T-helper 1 cell treated with Interleukin-12 subunit alpha and Interleukin-12 subunit beta and Interleukin-4 antibody, amounts not matched to agents 30 ng/mL and 1 ng/mL, for 36 hours (primary cell): ENCODE measurements around the gene HMCN2. TPM values are rescaled to one million over a fixed set of nuclear protein-coding genes. Genes with fewer than 3 reads are reported as not detected.
"Not testable (repeated sequence)": the region's sequence is repeated elsewhere in the genome, so short reads cannot be mapped to it uniquely, and the experiment has no call there.

ENCODE experiments used
- intact Hi-C: fragments of 100-400 bp; cut with micrococcal nuclease; formaldehyde crosslinking; loops from one replicate; pipeline ENCODE4 v1.15.1; 2024
- total RNA-seq: library from RNA; stranded (reverse); gene quantifications from 2 replicates; pipeline ENCODE4 v1.2.3, GENCODE V29; 2022

Gene HMCN2
- total RNA-seq, 1 donor from 2014 or later: not detected

DNA sequence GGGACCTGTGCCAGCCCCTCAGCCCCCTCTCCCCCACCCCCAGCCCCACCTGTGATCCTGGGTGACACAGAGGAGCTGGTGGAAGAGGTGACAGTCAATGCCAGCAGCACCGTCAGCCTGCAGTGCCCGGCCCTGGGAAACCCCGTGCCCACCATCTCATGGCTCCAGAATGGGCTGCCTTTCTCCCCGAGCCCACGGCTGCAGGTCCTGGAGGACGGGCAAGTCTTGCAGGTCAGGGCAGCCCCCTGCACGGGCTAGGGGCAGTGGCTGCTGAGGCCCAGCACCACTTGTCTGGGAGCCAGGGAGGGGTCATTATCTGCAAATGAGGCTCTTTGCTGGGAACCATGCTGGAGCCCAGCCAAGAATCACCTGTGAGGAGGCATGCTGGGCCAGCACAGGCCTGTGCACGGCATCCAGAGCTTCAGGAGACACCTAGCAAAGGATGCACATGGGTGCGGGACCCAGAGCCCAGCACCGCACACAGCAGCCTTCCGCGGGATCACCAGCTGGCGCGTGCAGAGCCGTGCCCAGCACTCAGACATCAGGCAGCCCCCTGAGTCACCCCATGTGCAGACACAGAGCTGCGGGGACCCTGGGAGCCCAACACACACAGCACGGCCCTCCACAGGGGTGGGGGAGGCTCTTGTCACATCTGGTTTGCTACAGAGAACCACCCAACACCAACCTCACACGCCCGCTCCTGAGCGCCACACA lies 117.2 kb downstream of the HMCN2 start:
- intact Hi-C loops: no loop called here

DNA sequence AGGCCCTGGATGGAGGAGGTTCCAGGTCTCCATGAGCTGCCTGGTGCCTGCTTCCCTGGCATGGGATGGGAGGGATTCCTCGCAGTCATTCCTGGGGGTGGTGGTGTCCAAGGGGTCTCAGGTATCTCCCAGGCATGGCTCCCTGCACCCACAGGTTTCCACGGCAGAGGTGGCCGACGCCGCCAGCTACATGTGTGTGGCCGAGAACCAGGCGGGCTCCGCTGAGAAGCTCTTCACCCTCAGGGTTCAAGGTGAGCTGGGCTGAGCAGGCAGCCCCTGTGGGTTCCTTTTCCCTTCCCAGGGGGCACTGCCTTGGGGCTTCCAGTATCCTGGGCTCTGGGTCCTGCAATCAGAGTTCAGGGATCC lies 117.8 kb downstream of the HMCN2 start:
- intact Hi-C loops: no loop called here

DNA sequence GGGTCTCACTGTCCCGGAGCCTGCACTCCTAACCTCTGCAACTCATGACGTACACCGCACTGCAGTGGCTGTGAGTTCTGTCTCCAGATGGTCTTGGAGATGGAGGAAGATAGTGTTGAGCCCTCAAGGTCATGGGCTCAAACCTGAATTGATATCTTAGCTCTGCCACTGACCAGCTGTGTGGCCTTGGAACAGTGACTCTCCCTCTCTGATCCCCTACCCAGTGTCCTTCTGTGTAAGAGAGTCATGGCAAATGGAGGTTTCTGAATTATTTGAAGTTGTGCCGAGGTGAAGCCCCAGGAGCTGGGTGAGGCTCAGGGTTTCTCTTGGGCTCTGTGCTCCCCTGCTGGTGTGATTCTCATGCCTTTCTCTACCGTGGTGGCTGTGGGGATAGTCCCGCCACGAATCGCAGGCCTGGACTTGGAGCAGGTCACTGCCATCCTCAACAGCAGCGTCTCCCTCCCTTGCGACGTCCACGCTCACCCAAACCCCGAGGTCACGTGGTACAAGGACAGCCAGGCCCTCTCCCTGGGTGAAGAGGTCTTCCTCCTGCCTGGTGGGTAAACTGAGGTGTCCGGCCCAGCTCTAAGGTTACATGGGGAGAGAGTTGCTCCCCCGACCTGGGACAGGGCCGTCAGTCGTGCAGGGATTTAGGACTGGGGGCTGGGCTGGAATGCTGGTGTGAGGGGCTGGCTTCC lies 118.6 kb downstream of the HMCN2 start:
- intact Hi-C loops: no loop called here

DNA sequence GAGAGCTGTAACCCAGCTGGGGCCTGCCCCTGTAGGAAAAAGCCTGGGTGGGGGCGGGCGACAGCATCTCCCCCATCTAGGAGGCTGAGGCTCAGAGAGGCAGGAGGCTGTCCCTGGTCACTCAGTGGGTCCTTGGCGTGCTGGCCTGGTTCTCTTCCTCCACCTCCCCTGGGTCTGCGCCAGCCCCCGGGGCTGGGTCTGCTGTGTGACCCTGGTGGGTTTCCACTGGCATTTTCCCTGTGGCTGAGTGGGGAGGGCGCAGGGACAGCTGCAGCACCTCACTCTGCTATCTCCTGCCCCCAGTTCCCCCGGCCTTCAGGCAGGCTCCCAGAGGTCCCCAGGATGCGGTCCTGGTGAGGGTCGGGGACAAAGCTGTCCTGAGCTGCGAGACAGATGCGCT lies 119.7 kb downstream of the HMCN2 start:
- intact Hi-C loops: no loop called here

DNA sequence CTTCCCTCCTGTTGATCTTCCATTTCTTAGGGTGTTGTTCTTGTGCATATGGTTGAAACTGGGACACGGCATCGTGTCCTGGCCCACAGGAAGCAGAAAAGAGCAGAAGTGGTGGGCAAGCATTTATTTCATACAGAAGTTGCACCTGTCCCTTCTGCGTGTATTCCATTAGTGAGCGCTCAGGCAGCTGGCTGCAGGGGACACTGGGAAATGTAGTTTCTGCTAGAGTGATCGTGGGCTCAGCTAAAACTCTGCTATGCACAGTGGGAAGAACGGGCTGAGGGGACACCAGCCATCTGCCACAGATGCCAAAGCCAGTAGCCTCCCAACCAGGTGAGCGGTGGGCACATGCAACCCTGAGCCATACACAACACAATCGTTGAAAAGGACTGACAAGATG lies 121.8 kb downstream of the HMCN2 start:
- intact Hi-C loops: no loop called here

DNA sequence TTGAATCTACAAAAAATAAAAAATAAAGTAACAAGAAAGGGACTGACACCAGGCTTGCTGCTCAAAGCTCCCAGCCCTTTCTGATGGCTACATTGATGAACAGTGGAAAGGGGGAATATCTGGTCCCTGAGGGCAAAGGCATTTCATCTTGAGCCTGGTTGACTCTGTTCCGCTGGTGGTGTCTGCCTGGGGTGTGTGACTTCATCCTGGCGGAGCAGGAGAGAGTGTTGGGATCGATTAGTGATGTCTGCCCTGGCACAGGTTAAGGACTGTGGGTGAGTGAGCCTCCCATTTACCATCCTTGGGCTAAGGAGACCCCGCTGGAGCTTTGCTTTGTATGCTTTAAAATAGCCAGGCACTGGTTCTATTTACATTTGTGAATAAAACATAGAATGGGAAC lies 122.3 kb downstream of the HMCN2 start:
- intact Hi-C loops: no loop called here

DNA sequence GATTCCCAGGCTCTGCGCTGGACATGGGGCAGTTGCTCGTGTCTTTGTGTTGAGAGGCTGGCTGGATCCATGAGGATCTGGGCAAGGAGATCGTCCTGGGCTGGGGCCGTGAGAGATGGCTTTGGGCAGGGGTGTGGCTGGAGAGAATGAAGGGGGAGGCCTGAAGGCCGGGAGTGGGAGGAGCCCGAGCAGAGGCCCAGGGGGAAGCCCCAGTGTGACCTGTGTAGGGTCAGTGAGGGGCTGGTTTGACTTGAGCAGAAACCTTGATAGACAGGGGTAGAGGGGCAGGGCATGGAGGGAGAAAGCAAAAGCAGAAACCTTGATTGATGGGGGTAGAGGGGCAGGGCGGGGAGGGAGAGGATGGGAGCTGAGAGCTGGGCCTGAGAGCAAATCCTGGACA lies 124.8 kb downstream of the HMCN2 start:
- intact Hi-C loops: no loop called here

DNA sequence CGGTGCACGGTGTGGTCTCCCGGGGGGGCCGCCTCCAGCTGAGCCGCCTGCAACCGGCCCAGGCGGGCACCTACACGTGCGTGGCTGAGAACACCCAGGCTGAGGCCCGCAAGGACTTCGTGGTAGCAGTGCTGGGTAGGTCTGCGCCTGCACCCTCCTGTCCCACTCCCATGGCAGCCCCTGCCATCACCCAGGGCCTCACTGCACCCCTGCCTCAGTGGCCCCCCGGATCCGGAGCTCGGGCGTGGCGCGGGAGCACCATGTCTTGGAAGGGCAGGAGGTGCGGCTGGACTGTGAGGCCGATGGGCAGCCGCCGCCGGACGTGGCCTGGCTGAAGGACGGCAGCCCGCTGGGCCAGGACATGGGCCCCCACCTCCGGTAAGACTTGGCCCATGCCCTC lies 125.4 kb downstream of the HMCN2 start:
- intact Hi-C loops: no loop called here

DNA sequence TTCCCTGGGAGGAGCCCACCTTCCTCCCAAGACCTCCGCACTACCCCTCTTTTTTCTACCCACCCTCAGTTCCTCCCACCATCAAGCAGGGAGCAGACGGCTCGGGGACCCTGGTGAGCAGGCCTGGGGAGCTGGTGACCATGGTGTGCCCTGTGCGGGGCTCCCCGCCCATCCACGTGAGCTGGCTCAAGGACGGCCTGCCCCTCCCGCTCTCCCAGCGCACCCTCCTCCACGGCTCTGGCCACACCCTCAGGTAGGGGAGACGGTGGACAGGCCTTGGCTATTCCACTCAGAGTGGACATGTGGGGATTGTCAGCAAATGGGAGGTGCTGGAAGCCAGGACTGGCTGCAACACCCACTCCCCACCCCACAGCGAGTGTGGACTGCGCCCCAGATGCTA lies 126.3 kb downstream of the HMCN2 start:
- intact Hi-C loops: no loop called here

DNA sequence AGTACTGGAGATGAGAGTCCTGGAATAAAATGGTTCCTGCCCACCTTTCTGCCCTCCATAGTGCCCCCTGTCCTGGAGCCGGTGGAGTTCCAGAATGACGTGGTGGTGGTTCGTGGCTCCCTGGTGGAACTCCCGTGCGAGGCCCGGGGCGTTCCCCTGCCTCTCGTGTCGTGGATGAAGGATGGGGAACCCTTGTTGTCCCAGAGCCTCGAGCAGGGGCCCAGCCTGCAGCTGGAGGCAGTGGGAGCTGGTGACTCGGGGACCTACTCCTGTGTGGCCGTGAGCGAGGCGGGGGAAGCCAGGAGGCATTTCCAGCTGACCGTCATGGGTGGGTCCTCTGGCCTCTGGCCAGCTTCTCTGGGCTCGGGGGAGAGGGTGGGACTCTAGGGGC lies 128.1 kb downstream of the HMCN2 start:
- intact Hi-C loops: no loop called here

DNA sequence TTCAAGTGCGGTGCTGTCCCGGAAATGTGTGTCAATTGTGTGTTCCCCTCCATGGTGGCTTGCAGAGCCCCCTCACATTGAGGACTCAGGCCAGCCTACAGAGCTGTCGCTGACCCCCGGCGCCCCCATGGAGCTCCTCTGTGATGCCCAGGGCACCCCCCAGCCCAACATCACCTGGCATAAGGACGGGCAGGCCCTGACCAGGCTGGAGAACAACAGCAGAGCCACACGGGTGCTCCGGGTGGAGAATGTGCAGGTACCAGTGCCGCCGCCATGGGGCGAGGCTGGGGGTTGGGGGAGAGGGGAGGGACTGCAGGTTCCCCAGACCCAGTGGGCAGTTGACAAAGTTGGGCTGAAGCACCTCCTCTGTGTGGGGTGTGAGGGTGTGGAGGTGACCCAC lies 128.8 kb downstream of the HMCN2 start:
- intact Hi-C loops: no loop called here

DNA sequence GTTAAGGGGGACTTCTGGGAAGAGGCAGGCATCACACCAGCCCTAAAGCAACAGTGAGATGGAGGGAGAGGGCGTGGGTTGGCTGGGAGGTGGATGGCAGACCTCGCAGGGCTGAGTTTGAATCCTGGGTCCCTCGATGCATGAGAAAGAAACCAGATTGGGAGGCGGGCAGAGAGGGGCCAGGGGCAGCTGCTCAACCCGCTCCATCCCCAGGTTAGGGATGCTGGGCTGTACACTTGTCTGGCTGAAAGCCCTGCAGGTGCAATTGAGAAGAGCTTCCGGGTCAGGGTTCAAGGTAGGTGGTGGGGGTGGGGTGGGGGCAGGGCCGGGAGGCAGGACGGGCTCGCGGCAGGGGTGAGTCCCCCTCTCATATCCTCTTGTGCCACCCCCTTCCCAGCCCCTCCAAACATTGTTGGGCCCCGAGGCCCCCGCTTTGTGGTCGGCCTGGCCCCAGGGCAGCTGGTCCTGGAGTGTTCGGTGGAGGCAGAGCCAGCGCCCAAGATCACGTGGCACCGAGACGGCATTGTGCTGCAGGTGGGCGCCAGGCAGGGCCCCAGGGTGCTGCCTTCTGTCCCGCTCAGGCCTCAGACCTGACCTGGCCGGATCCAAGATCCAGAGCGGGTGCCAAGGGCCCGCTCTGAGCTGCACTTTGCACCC lies 129.4 kb downstream of the HMCN2 start:
- intact Hi-C loops: no loop called here

DNA sequence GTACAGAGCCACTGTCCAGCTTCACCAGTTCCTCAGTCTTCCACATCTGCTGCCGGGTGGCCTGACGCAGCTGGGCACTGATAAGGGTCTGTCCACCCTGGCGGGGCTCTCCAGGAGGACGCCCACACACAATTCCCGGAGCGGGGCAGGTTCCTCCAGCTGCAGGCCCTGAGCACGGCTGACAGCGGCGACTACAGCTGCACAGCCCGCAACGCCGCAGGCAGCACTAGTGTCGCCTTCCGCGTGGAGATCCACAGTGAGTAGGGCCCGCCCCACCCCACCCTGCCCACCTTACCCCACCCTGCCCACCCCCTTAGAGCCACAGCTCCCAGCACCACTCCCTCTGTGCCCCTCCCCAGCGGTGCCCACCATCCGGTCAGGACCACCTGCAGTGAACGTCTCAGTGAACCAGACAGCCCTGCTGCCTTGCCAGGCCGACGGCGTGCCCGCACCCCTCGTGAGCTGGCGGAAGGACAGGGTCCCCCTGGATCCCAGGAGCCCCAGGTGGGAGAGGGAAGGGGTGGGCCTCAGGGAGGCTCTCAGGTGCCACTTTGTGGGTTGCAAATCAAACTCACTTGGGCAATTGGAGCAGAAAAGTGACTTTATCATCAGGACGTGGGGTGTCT lies 130.4 kb downstream of the HMCN2 start:
- intact Hi-C loops: no loop called here

DNA sequence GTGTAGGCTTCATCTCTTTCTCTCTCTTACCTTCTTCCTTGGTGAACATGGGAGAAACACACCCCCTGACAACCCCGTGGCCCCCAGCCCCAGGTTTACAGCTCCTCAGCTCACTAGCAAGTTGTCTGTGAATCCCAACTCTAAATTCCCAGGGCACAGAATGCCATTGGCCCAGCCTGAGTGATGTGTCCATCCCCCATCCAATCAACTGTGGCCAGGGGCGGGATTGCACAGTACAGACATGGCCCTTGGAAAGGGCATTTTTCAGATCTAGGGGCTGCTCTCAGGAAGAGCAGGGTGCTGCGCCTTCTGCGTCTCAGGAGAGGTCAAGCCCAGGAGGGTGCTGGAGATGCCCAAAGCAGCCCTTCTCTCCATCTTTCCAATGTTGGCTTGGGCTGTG lies 131.0 kb downstream of the HMCN2 start:
- intact Hi-C loops: no loop called here

DNA sequence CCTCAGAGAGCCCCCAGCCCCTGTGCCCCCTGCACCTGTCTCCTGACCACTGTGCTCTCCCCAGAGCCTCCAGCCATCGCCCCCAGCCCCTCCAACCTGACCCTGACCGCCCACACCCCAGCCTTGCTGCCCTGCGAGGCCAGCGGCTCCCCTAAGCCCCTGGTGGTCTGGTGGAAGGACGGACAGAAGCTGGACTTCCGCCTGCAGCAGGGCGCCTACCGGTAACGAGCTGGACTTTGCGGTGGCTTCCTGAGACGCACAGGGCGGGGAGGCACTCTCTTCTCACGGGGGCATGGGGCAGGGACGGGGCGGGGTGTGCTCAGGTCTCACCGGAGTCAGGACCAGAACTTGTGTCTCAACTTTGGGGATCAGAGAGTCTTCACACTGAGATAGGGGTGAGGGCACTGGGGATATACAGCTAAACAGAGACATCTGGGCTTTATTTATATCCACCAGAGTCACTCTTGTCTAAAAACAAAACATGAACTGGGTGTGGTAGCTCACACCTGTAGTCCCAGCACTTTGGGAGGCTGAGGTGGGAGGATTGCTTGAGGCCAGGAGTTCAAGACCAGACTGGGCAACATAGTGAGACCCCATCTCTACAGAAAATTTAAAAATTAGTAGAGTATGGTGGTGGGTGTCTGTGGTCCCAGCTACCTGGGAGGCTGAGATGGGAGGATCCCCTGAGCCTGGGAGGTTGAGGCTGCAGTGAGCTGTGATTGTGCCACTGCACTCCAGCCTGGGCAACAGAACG lies 133.1 kb downstream of the HMCN2 start:
- intact Hi-C loops: no loop called here

DNA sequence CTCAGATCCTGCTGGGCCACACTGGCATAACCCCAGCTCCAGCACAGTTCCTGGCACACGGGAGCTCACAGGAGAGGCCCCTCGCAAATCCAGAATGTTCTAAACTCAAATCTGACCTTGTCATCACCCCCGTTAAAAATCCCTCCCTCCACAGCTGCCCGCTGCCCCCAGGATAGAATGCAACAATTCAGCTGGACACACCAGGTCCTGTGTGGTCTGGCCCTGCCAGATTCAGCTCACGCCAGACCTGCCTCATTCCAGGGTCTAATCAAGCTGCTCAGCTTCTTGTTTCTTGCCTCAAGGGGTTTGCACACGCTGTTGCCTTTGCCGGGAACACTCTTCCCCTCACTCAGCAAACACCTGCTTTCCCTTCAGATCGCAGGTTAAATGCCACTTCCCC lies 134.2 kb downstream of the HMCN2 start:
- intact Hi-C loops: no loop called here

DNA sequence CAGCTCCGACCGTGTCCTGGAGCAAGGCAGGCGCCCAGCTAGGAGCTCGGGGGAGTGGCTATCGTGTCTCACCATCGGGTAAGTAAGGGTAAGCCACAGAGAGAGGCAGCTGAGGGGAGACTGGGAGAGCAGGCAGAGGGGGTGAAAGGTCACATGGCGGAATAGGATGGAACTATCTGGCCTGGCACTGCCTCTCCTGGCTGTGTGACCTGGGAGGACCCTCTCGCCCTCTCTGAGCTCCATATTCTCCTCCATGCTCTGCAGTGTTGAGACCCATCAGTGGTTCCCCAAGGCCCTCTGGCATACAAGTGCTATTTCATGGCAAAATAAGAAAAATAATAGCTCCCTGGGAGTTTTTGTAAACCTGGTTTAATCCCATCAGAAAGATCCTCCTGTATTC lies 135.3 kb downstream of the HMCN2 start:
- intact Hi-C loops: no loop called here

DNA sequence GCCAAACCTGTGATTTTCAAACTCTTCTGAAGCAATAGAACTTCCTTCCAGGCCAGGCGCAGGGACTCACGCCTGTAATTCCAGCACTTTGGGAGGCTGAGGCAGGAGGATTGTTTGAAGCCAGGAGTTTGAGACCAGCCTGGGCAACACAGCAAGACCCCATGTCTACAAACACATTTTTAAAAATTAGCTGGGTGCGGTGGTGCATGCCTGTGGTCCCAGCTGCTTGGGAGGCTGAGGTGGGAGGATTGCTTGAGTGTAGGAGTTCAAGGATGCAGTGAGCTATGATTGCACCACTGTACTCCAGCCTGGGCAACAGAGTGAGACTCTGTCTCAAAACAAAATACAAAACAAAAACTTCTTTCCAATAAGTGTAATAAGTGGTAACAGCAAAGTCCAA lies 136.2 kb downstream of the HMCN2 start:
- intact Hi-C loops: not testable (repeated sequence)

DNA sequence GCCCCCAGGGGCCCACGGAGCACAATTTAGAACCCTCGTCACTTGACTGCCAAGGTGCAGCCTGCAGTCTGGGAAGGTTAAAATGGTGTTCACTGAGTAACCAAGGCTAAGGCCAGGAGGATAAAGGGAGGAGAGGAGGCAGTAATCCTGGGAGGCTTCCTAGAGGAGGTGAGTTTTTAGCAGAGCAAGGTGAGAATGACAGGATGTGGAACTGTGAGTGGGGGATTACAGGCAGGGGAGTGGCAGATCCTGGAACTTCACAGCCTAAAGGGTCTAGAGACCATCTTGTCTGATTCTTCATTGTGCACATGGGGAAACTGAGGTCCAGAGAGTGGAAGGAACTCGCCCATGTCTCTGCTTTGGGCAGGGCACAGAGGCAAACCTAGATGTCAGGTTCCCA lies 136.7 kb downstream of the HMCN2 start:
- intact Hi-C loops: no loop called here

DNA sequence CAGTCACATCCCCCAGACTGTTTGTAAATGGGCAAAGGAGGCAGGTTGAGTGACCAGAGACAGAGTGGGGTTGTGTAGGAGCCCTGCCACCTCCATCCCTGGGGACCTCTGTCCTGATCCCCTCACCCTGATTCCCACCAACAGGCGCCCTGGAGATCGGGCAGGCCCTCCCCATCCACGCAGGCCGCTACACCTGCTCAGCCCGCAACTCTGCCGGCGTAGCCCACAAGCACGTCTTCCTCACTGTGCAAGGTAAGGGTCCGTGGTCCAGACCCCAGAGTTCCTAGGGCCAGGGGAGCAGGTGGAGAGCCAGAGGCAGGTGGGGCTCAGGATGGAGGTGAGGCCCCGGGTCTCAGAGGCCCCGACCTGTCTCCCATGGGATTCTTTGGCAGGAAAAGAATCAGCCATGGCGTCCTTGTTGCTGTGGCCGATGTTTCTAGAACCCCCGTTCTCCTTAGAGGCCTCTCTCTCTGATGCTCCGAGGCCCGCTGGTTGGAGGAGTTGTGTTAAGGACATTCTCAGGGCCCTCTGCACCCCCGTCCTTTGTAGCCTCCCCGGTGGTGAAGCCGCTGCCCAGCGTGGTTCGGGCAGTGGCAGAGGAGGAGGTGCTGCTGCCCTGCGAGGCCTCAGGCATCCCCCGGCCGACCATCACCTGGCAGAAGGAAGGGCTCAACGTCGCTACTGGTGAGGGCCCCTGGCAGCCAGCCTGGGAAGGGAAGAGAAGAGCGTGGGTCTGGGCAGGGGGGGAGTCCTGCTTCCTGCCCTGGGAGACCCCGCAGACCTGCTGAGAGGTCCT lies 137.3 kb downstream of the HMCN2 start:
- intact Hi-C loops: no loop called here
